AG04449 (cell line): Measurements from ENCODE around the gene SRGAP3.

Experiments
- CTCF ChIA-PET: fragments of 350-600 bp; formaldehyde crosslinking; extraction: SDS; loops from one replicate; lab custom pipeline; 2021; ENCODE audit warnings: antibody characterized with exemption; lab: Yijun Ruan, JAX
- POLR2A ChIA-PET: fragments of 400-600, 350-600 bp; formaldehyde crosslinking; extraction: SDS; loops from one replicate; lab custom pipeline; 2020; ENCODE audit warnings: antibody characterized with exemption, inconsistent platforms; lab: Yijun Ruan, JAX
- DNase-seq: peaks from one replicate; pipeline ENCODE4 v3.0.0-alpha.2; 2010; ENCODE audit warnings: low read depth, low spot score
- H3K4me3 ChIP-seq: 2 replicates; pipeline ENCODE4 v1.5.1; 2011; ENCODE audit warnings: low read depth, mild to moderate bottlenecking, control low read depth, low read length
- TF ChIP-seq, protein P1 (sequence below): IDR thresholded peaks from one replicate; pipeline ENCODE4 v1.5.1; 2011; ENCODE audit warnings: mild to moderate bottlenecking, moderate library complexity, low read length, control low read depth, inconsistent platforms; ENCODE audit not compliant: insufficient read depth; ENCODE audit errors: missing control alignments

SRGAP3 gene

DNA sequence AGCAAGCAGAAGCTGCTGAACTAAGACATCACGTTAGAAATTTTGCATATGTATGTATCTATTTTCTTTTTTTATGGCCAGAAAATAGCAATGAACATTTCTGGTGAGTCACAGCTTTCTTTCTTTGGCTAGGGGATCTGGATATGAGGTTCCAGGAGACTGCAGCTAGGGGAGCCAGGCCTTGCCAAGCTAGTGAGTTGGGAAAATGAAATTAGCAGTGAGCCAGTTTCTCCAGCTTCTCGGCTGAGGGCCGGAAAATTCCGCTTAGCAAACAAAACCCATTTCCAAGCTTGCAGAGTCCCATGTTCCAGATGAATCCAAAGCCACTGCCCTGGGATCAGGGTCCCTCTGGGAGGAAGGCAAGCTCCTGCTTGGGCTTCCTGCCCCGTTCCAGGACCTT lies 137.6 kb downstream of the SRGAP3 start:
- ChIA-PET POLR2A (no interaction called here), CTCF (interaction anchor here (0.9 kb wide), 1 partner anchor 9 kb away, joined by 3 read pairs; no protein-coding TSS in a partner anchor)
- TF ChIP-seq, protein P1, sequence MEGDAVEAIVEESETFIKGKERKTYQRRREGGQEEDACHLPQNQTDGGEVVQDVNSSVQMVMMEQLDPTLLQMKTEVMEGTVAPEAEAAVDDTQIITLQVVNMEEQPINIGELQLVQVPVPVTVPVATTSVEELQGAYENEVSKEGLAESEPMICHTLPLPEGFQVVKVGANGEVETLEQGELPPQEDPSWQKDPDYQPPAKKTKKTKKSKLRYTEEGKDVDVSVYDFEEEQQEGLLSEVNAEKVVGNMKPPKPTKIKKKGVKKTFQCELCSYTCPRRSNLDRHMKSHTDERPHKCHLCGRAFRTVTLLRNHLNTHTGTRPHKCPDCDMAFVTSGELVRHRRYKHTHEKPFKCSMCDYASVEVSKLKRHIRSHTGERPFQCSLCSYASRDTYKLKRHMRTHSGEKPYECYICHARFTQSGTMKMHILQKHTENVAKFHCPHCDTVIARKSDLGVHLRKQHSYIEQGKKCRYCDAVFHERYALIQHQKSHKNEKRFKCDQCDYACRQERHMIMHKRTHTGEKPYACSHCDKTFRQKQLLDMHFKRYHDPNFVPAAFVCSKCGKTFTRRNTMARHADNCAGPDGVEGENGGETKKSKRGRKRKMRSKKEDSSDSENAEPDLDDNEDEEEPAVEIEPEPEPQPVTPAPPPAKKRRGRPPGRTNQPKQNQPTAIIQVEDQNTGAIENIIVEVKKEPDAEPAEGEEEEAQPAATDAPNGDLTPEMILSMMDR: no peak
- DNase-seq: no peak
- H3K4me3 ChIP-seq: no peak overlapping the region

DNA sequence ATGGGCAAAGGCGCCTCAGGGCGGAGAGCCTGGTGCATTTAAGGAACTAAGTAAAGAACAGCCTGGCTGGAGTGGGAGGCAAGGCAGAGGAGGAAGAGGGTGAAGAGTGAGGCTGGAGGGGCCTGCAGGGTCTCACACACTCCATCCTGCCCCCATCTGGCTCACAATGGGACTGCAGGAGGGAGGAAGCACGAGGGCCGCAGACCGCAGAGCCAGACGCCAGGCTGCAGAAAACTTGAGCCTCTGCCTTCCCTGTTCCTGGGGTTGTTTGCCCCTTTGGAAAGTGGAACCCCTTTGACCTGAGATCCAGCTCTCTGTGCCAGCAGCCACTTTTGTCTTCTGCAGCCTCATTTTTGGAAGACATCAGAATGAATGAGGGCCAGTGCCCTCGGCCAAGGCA lies 138.0 kb downstream of the SRGAP3 start:
- ChIA-PET CTCF (interaction anchor here (0.9 kb wide), 1 partner anchor 9 kb away, joined by 3 read pairs; no protein-coding TSS in a partner anchor), POLR2A (no interaction called here)
- no peak for DNase-seq
- no peak overlapping the region for H3K4me3 ChIP-seq
- TF ChIP-seq, protein P1: no peak

DNA sequence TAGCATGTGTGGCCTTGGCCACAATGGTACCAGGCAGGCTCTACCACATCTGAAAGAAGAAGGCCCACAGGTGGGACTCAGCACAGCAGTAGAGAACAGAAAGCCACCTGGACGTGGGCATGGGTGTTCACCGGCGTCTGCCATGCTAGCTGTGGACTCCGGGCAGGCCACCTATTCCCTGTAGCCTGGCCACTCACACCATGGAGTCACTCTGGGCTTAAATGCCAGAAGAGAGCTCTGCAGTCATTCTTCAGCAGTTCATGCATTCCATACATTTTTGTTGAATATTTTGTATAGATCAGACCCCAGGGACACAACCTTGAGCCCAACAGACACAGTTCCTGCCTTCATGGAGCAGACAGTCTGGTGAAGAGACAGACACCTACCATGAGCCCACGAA lies 138.6 kb downstream of the SRGAP3 start:
- no peak for DNase-seq
- TF ChIP-seq, protein P1: no peak
- ChIA-PET CTCF (no interaction called here), POLR2A (no interaction called here)
- H3K4me3 ChIP-seq: no peak overlapping the region

DNA sequence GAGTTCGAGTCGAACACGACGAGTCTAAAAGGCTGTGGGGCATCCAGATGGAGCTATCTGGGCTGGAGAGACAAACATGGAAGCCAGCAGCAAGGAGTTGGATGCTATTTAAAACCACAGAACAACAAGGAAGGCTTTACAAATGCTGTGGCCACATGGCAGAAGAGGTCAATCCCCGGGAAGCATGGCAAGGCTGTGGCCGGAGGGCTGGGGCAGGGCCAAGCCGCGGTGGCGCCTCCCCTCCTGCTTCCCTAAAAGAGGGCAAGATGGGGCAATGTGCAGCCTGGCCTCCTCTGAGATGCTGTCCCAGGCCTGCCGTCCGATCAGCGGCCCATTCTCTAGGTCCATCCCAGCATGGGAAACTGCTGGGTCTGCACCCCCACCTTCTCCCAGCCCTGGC lies 139.1 kb downstream of the SRGAP3 start:
- no peak overlapping the region for H3K4me3 ChIP-seq
- ChIA-PET CTCF (no interaction called here), POLR2A (no interaction called here)
- TF ChIP-seq, protein P1: no peak
- no peak for DNase-seq

DNA sequence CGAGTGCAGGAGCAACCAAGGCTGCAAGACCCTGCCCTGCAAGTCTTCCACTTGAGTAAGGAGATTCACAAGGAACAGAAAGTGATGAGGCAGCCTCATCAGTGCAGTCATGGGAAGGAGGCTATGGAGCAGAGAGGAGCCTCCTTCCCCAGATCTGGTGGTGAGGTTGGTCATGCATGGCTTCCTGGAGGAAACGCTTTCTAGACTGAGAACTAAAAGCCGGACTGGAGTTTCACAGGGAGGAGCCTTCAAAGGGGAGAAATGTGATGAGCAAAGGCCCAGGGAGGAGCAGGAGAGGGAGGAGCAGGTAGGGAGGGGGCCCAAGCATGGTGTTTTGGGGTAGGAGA lies 139.9 kb downstream of the SRGAP3 start:
- ChIA-PET CTCF (no interaction called here), POLR2A (no interaction called here)
- TF ChIP-seq, protein P1: no peak
- H3K4me3 ChIP-seq: no peak overlapping the region
- DNase-seq: no peak

DNA sequence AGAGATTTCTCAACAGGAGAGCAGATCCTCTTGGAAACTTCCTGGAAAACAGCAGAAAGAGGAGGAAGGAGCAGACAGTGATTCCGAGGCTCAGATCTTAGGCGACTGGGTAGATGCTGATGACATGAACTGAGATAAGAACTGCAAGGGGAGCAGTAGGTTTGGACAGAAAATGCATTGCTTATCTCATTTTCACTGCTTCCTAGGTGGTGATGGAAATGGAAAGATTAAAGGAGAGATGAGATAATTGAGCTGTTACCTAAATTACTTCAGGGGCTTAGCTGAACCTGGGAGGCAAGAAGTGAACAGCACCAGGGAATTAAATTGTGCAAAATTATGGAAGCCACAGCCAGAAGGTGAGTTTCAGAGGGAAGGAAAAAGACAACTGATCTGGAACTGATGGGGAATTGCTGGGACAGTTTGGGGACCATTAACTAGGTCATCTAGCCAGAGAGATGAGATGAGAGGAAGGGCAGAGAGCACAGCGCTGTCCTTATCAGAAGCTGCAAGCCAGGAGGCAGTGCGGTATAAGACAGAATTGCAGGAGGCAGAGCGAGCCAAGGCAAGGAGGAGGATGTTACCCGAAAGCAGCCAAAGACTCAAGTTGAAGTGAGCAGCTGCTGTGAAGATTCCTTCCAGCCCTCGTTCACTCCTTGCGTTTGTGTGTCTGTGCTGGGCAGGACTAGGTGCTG lies 140.4 kb downstream of the SRGAP3 start:
- no peak for DNase-seq
- TF ChIP-seq, protein P1: no peak
- ChIA-PET POLR2A (no interaction called here), CTCF (no interaction called here)
- H3K4me3 ChIP-seq: no peak overlapping the region
